Measurements from ENCODE around the gene SMU1.

- TF ChIP-seq, protein P1, sequence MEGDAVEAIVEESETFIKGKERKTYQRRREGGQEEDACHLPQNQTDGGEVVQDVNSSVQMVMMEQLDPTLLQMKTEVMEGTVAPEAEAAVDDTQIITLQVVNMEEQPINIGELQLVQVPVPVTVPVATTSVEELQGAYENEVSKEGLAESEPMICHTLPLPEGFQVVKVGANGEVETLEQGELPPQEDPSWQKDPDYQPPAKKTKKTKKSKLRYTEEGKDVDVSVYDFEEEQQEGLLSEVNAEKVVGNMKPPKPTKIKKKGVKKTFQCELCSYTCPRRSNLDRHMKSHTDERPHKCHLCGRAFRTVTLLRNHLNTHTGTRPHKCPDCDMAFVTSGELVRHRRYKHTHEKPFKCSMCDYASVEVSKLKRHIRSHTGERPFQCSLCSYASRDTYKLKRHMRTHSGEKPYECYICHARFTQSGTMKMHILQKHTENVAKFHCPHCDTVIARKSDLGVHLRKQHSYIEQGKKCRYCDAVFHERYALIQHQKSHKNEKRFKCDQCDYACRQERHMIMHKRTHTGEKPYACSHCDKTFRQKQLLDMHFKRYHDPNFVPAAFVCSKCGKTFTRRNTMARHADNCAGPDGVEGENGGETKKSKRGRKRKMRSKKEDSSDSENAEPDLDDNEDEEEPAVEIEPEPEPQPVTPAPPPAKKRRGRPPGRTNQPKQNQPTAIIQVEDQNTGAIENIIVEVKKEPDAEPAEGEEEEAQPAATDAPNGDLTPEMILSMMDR (IDR thresholded peaks at IDR 0.05 in 4 of 5, conservative IDR thresholded peaks at IDR 0.05 in 1 of 5), result no peak
- TF ChIP-seq POLR2A (IDR thresholded peaks at IDR 0.05), result no peak
These were observed 40.8 kb upstream of the SMU1 start for GRCh38 chr9:33117306-33117705.

All from gastrocnemius medialis (tissue), 4 donors.